ENCODE measurements around the gene NASP.
A peak's percentile ranks its signal among the peaks of the same experiment; 100 is the strongest.

Gene NASP

GRCh38 chr1:45654540-45655280 is 70.9 kb downstream of the NASP start:
- Histone ChIP-seq H3K4me1 (ENCODE audit: control insufficient read depth in 1 of 2, insufficient read depth in 1 of 2, low read depth in 1 of 2, low read length in 1 of 2) (no peaks in the 10 kb centered on the region), H3K27ac (no peak overlapping the region), H3K36me3 (peaks cover 94% of the 10 kb centered on the region), H3K9me3 (no peaks in the 10 kb centered on the region), H3K27me3 (no peaks in the 10 kb centered on the region), H3K4me3 (ENCODE audit: low read depth in 1 of 2, low read length in 1 of 2) (no peak overlapping the region)
- TF ChIP-seq CTCF (IDR thresholded peaks at IDR 0.05), result no peak

- no peak for TF ChIP-seq CTCF (IDR thresholded peaks at IDR 0.05)
- H3K36me3 ChIP-seq, result peaks cover 90% of the 10 kb centered on the region
These were observed 72.9 kb downstream of the NASP start for GRCh38 chr1:45656573-45657226.

GRCh38 chr1:45658171-45658570 is 74.3 kb downstream of the NASP start:
- Histone ChIP-seq H3K36me3 (peaks cover 76% of the 10 kb centered on the region), H3K27me3 (no peaks in the 10 kb centered on the region), H3K4me3 (ENCODE audit: low read depth in 1 of 2, low read length in 1 of 2) (no peak overlapping the region), H3K27ac (no peak overlapping the region), H3K4me1 (ENCODE audit: control insufficient read depth in 1 of 2, insufficient read depth in 1 of 2, low read depth in 1 of 2, low read length in 1 of 2) (no peaks in the 10 kb centered on the region), H3K9me3 (no peaks in the 10 kb centered on the region)
- TF ChIP-seq CTCF (IDR thresholded peaks at IDR 0.05), result no peak

More at GRCh38 chr1:45656573-45657226, 72.9 kb downstream of the NASP start:
- Histone ChIP-seq H3K4me3 (ENCODE audit: low read depth in 1 of 2, low read length in 1 of 2) (no peak overlapping the region), H3K4me1 (ENCODE audit: control insufficient read depth in 1 of 2, insufficient read depth in 1 of 2, low read depth in 1 of 2, low read length in 1 of 2) (no peaks in the 10 kb centered on the region), H3K9me3 (no peaks in the 10 kb centered on the region), H3K27me3 (no peaks in the 10 kb centered on the region), H3K27ac (no peak overlapping the region)

GRCh38 chr1:45659222-45659621 is 75.4 kb downstream of the NASP start:
- no peaks in the 10 kb centered on the region for H3K27me3 ChIP-seq
- peak overlapping the region; percentile 16 for H3K27ac ChIP-seq
- no peaks in the 10 kb centered on the region for H3K4me1 ChIP-seq (ENCODE audit: control insufficient read depth in 1 of 2, insufficient read depth in 1 of 2, low read depth in 1 of 2, low read length in 1 of 2)
- no peak overlapping the region for H3K4me3 ChIP-seq (ENCODE audit: low read depth in 1 of 2, low read length in 1 of 2)
- TF ChIP-seq CTCF (IDR thresholded peaks at IDR 0.05), result no peak
- H3K9me3 ChIP-seq, result no peaks in the 10 kb centered on the region
- peaks cover 65% of the 10 kb centered on the region for H3K36me3 ChIP-seq

- Histone ChIP-seq H3K4me1 (ENCODE audit: control insufficient read depth in 1 of 2, insufficient read depth in 1 of 2, low read depth in 1 of 2, low read length in 1 of 2) (no peaks in the 10 kb centered on the region), H3K36me3 (peaks cover 54% of the 10 kb centered on the region), H3K4me3 (ENCODE audit: low read depth in 1 of 2, low read length in 1 of 2) (no peak overlapping the region), H3K27me3 (no peaks in the 10 kb centered on the region), H3K9me3 (no peaks in the 10 kb centered on the region), H3K27ac (no peak overlapping the region)
- TF ChIP-seq CTCF (IDR thresholded peaks at IDR 0.05), result no peak
These were observed 76.5 kb downstream of the NASP start for GRCh38 chr1:45660336-45660735.
